Naive thymus-derived CD4-positive, alpha-beta T cell (primary cell): ENCODE results near the gene GABRG3. TPM values are rescaled to one million over a fixed set of nuclear protein-coding genes. Genes with fewer than 3 reads are reported as not detected.

Experiments used
- ATAC-seq: fragments of 150-1000 bp; cut with Tn5 transposase; 2 replicates; pipeline ENCODE4 v1.10.0; 2021; ENCODE audit warnings: mild to moderate bottlenecking, moderate library complexity
- CTCF ChIA-PET: fragments of 350-600 bp; sonication (Branson Sonifier 250); formaldehyde crosslinking; loops from one replicate; lab custom pipeline; 2021; ENCODE audit warnings: antibody characterized with exemption; lab: Charles Lee
- POLR2A ChIA-PET: fragments of 350-600 bp; sonication (Branson Sonifier 250); formaldehyde crosslinking; loops from one replicate; lab custom pipeline; 2021; ENCODE audit warnings: antibody characterized with exemption, inconsistent platforms; lab: Charles Lee
- DNase-seq, 9 donors: peaks; one replicate each; pipeline versions ENCODE4 v3.0.0 to v3.0.0-alpha.2; 2020 to 2022; ENCODE audit warnings: mixed read lengths in 1 of 9
- H3K27ac ChIP-seq: one replicate; pipeline ENCODE4 v1.7.0; 2013; ENCODE audit warnings: mild to moderate bottlenecking, low read depth, low read length, moderate library complexity
- H3K27me3 ChIP-seq, 2 donors: one replicate each; pipeline ENCODE4 v1.7.0; 2013; ENCODE audit warnings: low read length in 2 of 2, mild to moderate bottlenecking in 2 of 2, moderate library complexity in 2 of 2; ENCODE audit not compliant: control insufficient read depth in 2 of 2, insufficient read depth in 2 of 2
- H3K36me3 ChIP-seq, 3 experiments: 1 replicate in 2 of 3; 2 replicates in 1 of 3; pipeline ENCODE4 v1.7.0; 2013; ENCODE audit warnings: low read length in 3 of 3, mild to moderate bottlenecking in 3 of 3, moderate library complexity in 1 of 3; ENCODE audit not compliant: insufficient read depth in 3 of 3, control insufficient read depth in 2 of 3
- H3K4me1 ChIP-seq, 2 donors: one replicate each; pipeline ENCODE4 v1.7.0; 2013; ENCODE audit warnings: low read length in 2 of 2, mild to moderate bottlenecking in 2 of 2, moderate library complexity in 1 of 2; ENCODE audit not compliant: control insufficient read depth in 2 of 2, insufficient read depth in 2 of 2
- H3K4me3 ChIP-seq: 2 replicates; pipeline ENCODE4 v1.7.0; 2013; ENCODE audit warnings: mild to moderate bottlenecking, low read length
- H3K9me3 ChIP-seq, 3 experiments: 1 replicate in 2 of 3; 2 replicates in 1 of 3; pipeline ENCODE4 v1.7.0; 2013; ENCODE audit warnings: low read length in 3 of 3; ENCODE audit not compliant: control insufficient read depth in 2 of 3
- H3K27ac Mint-ChIP-seq, 9 donors: one replicate each; pipeline ENCODE4 v1.8.0; 2020 to 2022; ENCODE audit warnings: mixed read lengths in 9 of 9, mild to moderate bottlenecking in 8 of 9, moderate library complexity in 5 of 9, inconsistent platforms in 2 of 9
- H3K27me3 Mint-ChIP-seq, 5 donors: one replicate each; pipeline ENCODE4 v1.8.0; 2021 to 2022; ENCODE audit warnings: mixed read lengths in 5 of 5, mild to moderate bottlenecking in 1 of 5
- H3K36me3 Mint-ChIP-seq, 5 donors: one replicate each; pipeline ENCODE4 v1.8.0; 2020 to 2022; ENCODE audit warnings: mixed read lengths in 5 of 5, mild to moderate bottlenecking in 3 of 5, inconsistent platforms in 1 of 5
- H3K4me1 Mint-ChIP-seq, 7 donors: one replicate each; pipeline ENCODE4 v1.8.0; 2020 to 2022; ENCODE audit warnings: mixed read lengths in 7 of 7, mild to moderate bottlenecking in 3 of 7, inconsistent platforms in 1 of 7
- H3K4me3 Mint-ChIP-seq, 10 donors: one replicate each; pipeline ENCODE4 v1.8.0; 2020 to 2022; ENCODE audit warnings: mild to moderate bottlenecking in 10 of 10, mixed read lengths in 10 of 10, moderate library complexity in 6 of 10, inconsistent platforms in 2 of 10
- H3K9me3 Mint-ChIP-seq, 11 donors: one replicate each; pipeline ENCODE4 v1.8.0; 2020 to 2022; ENCODE audit warnings: mixed read lengths in 11 of 11, mild to moderate bottlenecking in 4 of 11, inconsistent platforms in 1 of 11, moderate library complexity in 1 of 11
- intact Hi-C, 2 donors: fragments of 100-400 bp; cut with micrococcal nuclease; formaldehyde crosslinking; loops; one replicate each; pipeline ENCODE4 v1.15.1; 2023
- polyA plus RNA-seq, 2 donors: library from polyadenylated mRNA; unstranded; fragments of 300-500 nt; fragmentation: Illumina TruSeq; gene quantifications; one replicate each; pipeline ENCODE4 v1.2.3, GENCODE V29; 2021
- total RNA-seq, 6 experiments: library from RNA in 5 of 6; stranded (reverse) in 5 of 6; gene quantifications; 1 replicate in 5 of 6; 2 replicates in 1 of 6; pipeline ENCODE4 v1.2.3 and lab custom pipeline; 2021 to 2026

GABRG3 gene
- total and polyA plus RNA-seq, 7 experiments from 2014 or later = not detected

- ChIA-PET CTCF (no interaction called here), POLR2A (no interaction called here)
- H3K4me1 ChIP-seq = no peaks in the 10 kb centered on the region
- ATAC-seq = no peak
- H3K36me3 Mint-ChIP-seq = no peaks in the 10 kb centered on the region
- no peaks in the 10 kb centered on the region for H3K27me3 ChIP-seq
- peaks cover 0 to 1% (median 0%) of the 10 kb centered on the region in 3 experiments for H3K9me3 ChIP-seq
- H3K27ac ChIP-seq = no peak overlapping the region
- no peak overlapping the region for H3K4me3 ChIP-seq
- H3K27ac Mint-ChIP-seq = no peak overlapping the region
- no peak overlapping the region for H3K4me3 Mint-ChIP-seq
- H3K27me3 Mint-ChIP-seq = peaks cover 0 to 3% (median 0%) of the 10 kb centered on the region in 5 donors
- no peaks in the 10 kb centered on the region for H3K4me1 Mint-ChIP-seq
- no peak for DNase-seq
- intact Hi-C loops = no loop called here
- no peaks in the 10 kb centered on the region for H3K36me3 ChIP-seq
- peaks cover 1 to 20% (median 11%) of the 10 kb centered on the region in 11 donors for H3K9me3 Mint-ChIP-seq
Measured at GRCh38 chr15:27441120-27441519, 470.1 kb downstream of the GABRG3 start.

- Mint-ChIP-seq H3K27me3 (peaks cover 0 to 4% (median 0%) of the 10 kb centered on the region in 5 donors), H3K4me1 (no peaks in the 10 kb centered on the region), H3K9me3 (peaks cover 0 to 16% (median 10%) of the 10 kb centered on the region in 11 donors), H3K4me3 (no peak overlapping the region), H3K36me3 (no peaks in the 10 kb centered on the region), H3K27ac (no peak overlapping the region)
- Histone ChIP-seq H3K27ac (no peak overlapping the region), H3K4me1 (no peaks in the 10 kb centered on the region), H3K36me3 (no peaks in the 10 kb centered on the region), H3K27me3 (no peaks in the 10 kb centered on the region), H3K9me3 (no peaks in the 10 kb centered on the region), H3K4me3 (no peak overlapping the region)
- intact Hi-C loops = no loop called here
- ChIA-PET POLR2A (no interaction called here), CTCF (no interaction called here)
- no peak for ATAC-seq
- no peak for DNase-seq
Measured at GRCh38 chr15:27448234-27448633, 477.3 kb downstream of the GABRG3 start.

- no peak overlapping the region for H3K27ac Mint-ChIP-seq
Measured at GRCh38 chr15:27448986-27449385, 478.0 kb downstream of the GABRG3 start.

GRCh38 chr15:27449941-27450340 lies 479.0 kb downstream of the GABRG3 start:
- Histone ChIP-seq H3K27me3 (no peaks in the 10 kb centered on the region), H3K36me3 (no peaks in the 10 kb centered on the region), H3K4me3 (no peak overlapping the region), H3K4me1 (no peaks in the 10 kb centered on the region), H3K9me3 (no peaks in the 10 kb centered on the region), H3K27ac (no peak overlapping the region)
- Mint-ChIP-seq H3K9me3 (peaks cover 2 to 16% (median 10%) of the 10 kb centered on the region in 11 donors), H3K27ac (no peak overlapping the region), H3K36me3 (no peaks in the 10 kb centered on the region), H3K27me3 (peaks cover 0 to 4% (median 0%) of the 10 kb centered on the region in 5 donors), H3K4me3 (no peak overlapping the region), H3K4me1 (no peaks in the 10 kb centered on the region)
- ChIA-PET CTCF (no interaction called here), POLR2A (no interaction called here)
- ATAC-seq (no peak), DNase-seq (no peak)
- intact Hi-C loops = no loop called here

More at GRCh38 chr15:27448986-27449385, 478.0 kb downstream of the GABRG3 start:
- CTCF ChIA-PET = no interaction called here
- DNase-seq = no peak
- intact Hi-C loops = no loop called here
- Mint-ChIP-seq H3K27me3 (peaks cover 0 to 4% (median 0%) of the 10 kb centered on the region in 5 donors), H3K4me1 (no peaks in the 10 kb centered on the region), H3K4me3 (no peak overlapping the region), H3K9me3 (peaks cover 2 to 16% (median 10%) of the 10 kb centered on the region in 11 donors), H3K36me3 (no peaks in the 10 kb centered on the region)
- ATAC-seq = no peak
- no peak overlapping the region for H3K27ac ChIP-seq
- H3K36me3 ChIP-seq = no peaks in the 10 kb centered on the region
- H3K9me3 ChIP-seq = no peaks in the 10 kb centered on the region
- no peaks in the 10 kb centered on the region for H3K27me3 ChIP-seq
- no peaks in the 10 kb centered on the region for H3K4me1 ChIP-seq
- no peak overlapping the region for H3K4me3 ChIP-seq
- POLR2A ChIA-PET = no interaction called here

GRCh38 chr15:27454281-27455075 lies 483.5 kb downstream of the GABRG3 start:
- intact Hi-C loops = no loop called here
- Mint-ChIP-seq H3K9me3 (peaks cover 0 to 11% (median 5%) of the 10 kb centered on the region in 11 donors), H3K36me3 (no peaks in the 10 kb centered on the region), H3K27ac (no peak overlapping the region), H3K4me3 (no peak overlapping the region), H3K27me3 (no peaks in the 10 kb centered on the region), H3K4me1 (no peaks in the 10 kb centered on the region)
- H3K36me3 ChIP-seq = no peaks in the 10 kb centered on the region
- no peak overlapping the region for H3K27ac ChIP-seq
- no peaks in the 10 kb centered on the region for H3K9me3 ChIP-seq
- no peaks in the 10 kb centered on the region for H3K4me1 ChIP-seq
- ATAC-seq (no peak), DNase-seq (no peak)
- CTCF ChIA-PET = no interaction called here
- no peaks in the 10 kb centered on the region for H3K27me3 ChIP-seq
- POLR2A ChIA-PET = no interaction called here
- no peak overlapping the region for H3K4me3 ChIP-seq

GRCh38 chr15:27456807-27457206 lies 485.8 kb downstream of the GABRG3 start:
- H3K4me3 ChIP-seq = no peak overlapping the region
- no peaks in the 10 kb centered on the region for H3K27me3 ChIP-seq
- no peak overlapping the region for H3K27ac ChIP-seq
- no peak overlapping the region for H3K27ac Mint-ChIP-seq
- ChIA-PET POLR2A (no interaction called here), CTCF (no interaction called here)
- no peaks in the 10 kb centered on the region for H3K27me3 Mint-ChIP-seq
- peaks cover 0 to 11% (median 2%) of the 10 kb centered on the region in 11 donors for H3K9me3 Mint-ChIP-seq
- H3K36me3 Mint-ChIP-seq = no peaks in the 10 kb centered on the region
- DNase-seq (no peak), ATAC-seq (no peak)
- H3K9me3 ChIP-seq = no peaks in the 10 kb centered on the region
- intact Hi-C loops = no loop called here
- H3K4me1 Mint-ChIP-seq = no peaks in the 10 kb centered on the region
- no peak overlapping the region for H3K4me3 Mint-ChIP-seq
- no peaks in the 10 kb centered on the region for H3K36me3 ChIP-seq
- H3K4me1 ChIP-seq = no peaks in the 10 kb centered on the region

- no peak overlapping the region for H3K4me3 ChIP-seq
- H3K9me3 ChIP-seq = no peaks in the 10 kb centered on the region
- ATAC-seq (no peak), DNase-seq (no peak)
- H3K27me3 ChIP-seq = no peaks in the 10 kb centered on the region
- no peak overlapping the region for H3K27ac Mint-ChIP-seq
- no peaks in the 10 kb centered on the region for H3K36me3 ChIP-seq
- no peaks in the 10 kb centered on the region for H3K36me3 Mint-ChIP-seq
- ChIA-PET CTCF (no interaction called here), POLR2A (no interaction called here)
- H3K4me3 Mint-ChIP-seq = no peak overlapping the region
- no peaks in the 10 kb centered on the region for H3K4me1 ChIP-seq
- no peak overlapping the region for H3K27ac ChIP-seq
- peaks cover 0 to 13% (median 5%) of the 10 kb centered on the region in 11 donors for H3K9me3 Mint-ChIP-seq
- intact Hi-C loops = no loop called here
- peaks cover 0 to 6% (median 0%) of the 10 kb centered on the region in 5 donors for H3K27me3 Mint-ChIP-seq
- H3K4me1 Mint-ChIP-seq = peaks cover 0 to 1% (median 0%) of the 10 kb centered on the region in 7 donors
Measured at GRCh38 chr15:27457766-27458165, 486.8 kb downstream of the GABRG3 start.
